GM12878 (cell line): ENCODE measurements around the gene POR. TPM values are rescaled to one million over a fixed set of nuclear protein-coding genes. Genes with fewer than 3 reads are reported as not detected.

Experiments
- ATAC-seq: fragments of 200-7000 bp; cut with Tn5 transposase; 3 replicates; pipeline ENCODE4 v1.9.1; 2020; ENCODE audit warnings: mild to moderate bottlenecking, moderate library complexity
- BruUV-seq: library from RNA; stranded (reverse); fragments of 400-500 nt; replicated peaks from 2 replicates; lab custom pipeline; 2021; lab: Mats Ljungman, UMichigan
- CTCF ChIA-PET: fragments of 300-600 bp; sonication (Branson Sonifier 250); formaldehyde crosslinking; extraction: SDS; loops from one replicate; lab custom pipeline; 2021; ENCODE audit warnings: inconsistent platforms; lab: Yijun Ruan, JAX
- POLR2A ChIA-PET: fragments of 350-600 bp; formaldehyde crosslinking; extraction: SDS; loops from one replicate; lab custom pipeline; 2021; ENCODE audit warnings: inconsistent platforms; lab: Charles Lee
- RAD21 ChIA-PET: fragments of 300-600 bp; sonication (Branson Sonifier 250); formaldehyde crosslinking; loops from one replicate; lab custom pipeline; 2023; ENCODE audit warnings: antibody characterized with exemption; ENCODE audit not compliant: unreplicated experiment; lab: Charles Lee
- SMC1A ChIA-PET: fragments of 300-600 bp; sonication (Branson Sonifier 250); formaldehyde crosslinking; loops from one replicate; lab custom pipeline; 2023; ENCODE audit not compliant: unreplicated experiment, uncharacterized antibody; lab: Charles Lee
- DNase-seq: peaks from one replicate; pipeline ENCODE4 v3.0.0-alpha.2; 2011; ENCODE audit warnings: low read depth, low spot score
- FAIRE-seq: peaks from 3 replicates; lab custom pipeline; 2011; peaks lifted over from hg19 to GRCh38; lab: Jason Lieb, UNC
- H2AFZ ChIP-seq: 2 replicates; pipeline ENCODE4 v1.6.0; 2011; ENCODE audit warnings: low read depth, low read length, control low read depth; ENCODE audit not compliant: control insufficient read depth
- H3K27ac ChIP-seq: 2 replicates; pipeline ENCODE4 v1.5.1; 2011; ENCODE audit warnings: control low read depth; ENCODE audit not compliant: control insufficient read depth, insufficient read depth
- H3K27me3 ChIP-seq, 2 experiments: replicated peaks in 1 of 2; 2 replicates each; pipeline versions ENCODE4 v1.6.0 to v1.6.1; 2011; ENCODE audit warnings: low read length in 1 of 2; ENCODE audit not compliant: control insufficient read depth in 2 of 2, insufficient read depth in 2 of 2
- H3K36me3 ChIP-seq, 2 experiments: 2 replicates each; pipeline ENCODE4 v1.5.1; 2011; ENCODE audit warnings: low read length in 1 of 2; ENCODE audit not compliant: control insufficient read depth in 2 of 2, insufficient read depth in 2 of 2
- H3K4me1 ChIP-seq: 2 replicates; pipeline ENCODE4 v1.6.1; 2011; ENCODE audit warnings: mild to moderate bottlenecking, low read length, moderate library complexity, mixed read lengths; ENCODE audit not compliant: control insufficient read depth, insufficient read depth
- H3K4me2 ChIP-seq: 2 replicates; pipeline ENCODE4 v1.6.0; 2011; ENCODE audit warnings: control low read depth; ENCODE audit not compliant: control insufficient read depth, insufficient read depth
- H3K4me3 ChIP-seq: fragments of 200-600 bp; sonication (generic); 2 replicates; pipeline ENCODE4 v1.5.1; 2016
- H3K79me2 ChIP-seq: 2 replicates; pipeline ENCODE4 v1.6.0; 2011; ENCODE audit warnings: low read length; ENCODE audit not compliant: control insufficient read depth, insufficient read depth
- H3K9ac ChIP-seq: 2 replicates; pipeline ENCODE4 v1.8.0; 2011; ENCODE audit warnings: low read length, control low read depth, mixed read lengths; ENCODE audit not compliant: control insufficient read depth, insufficient read depth
- H3K9me3 ChIP-seq: replicated peaks from 3 replicates; pipeline ENCODE4 v1.5.1; 2011; ENCODE audit warnings: mild to moderate bottlenecking, low read length; ENCODE audit not compliant: control insufficient read depth, insufficient read depth
- H4K20me1 ChIP-seq: 2 replicates; pipeline ENCODE4 v1.6.0; 2011; ENCODE audit not compliant: control insufficient read depth, insufficient read depth
- FOXM1 ChIP-seq: IDR thresholded peaks from 2 replicates; pipeline ENCODE4 v1.6.1; 2012; ENCODE audit warnings: low read depth, mild to moderate bottlenecking, inconsistent platforms, low read length, moderate library complexity
- NFIC ChIP-seq: IDR thresholded peaks from 2 replicates; pipeline ENCODE4 v1.6.1; 2012; ENCODE audit warnings: low read depth, mild to moderate bottlenecking, inconsistent platforms, low read length, moderate library complexity
- RAD51 ChIP-seq: fragments of 450-650 bp; IDR thresholded peaks from 2 replicates; pipeline ENCODE4 v1.6.1; 2016; ENCODE audit warnings: moderate library complexity, mild to moderate bottlenecking, inconsistent platforms
- RB1 ChIP-seq: fragments of 450-650 bp; formaldehyde crosslinking; IDR thresholded peaks from 2 replicates; pipeline ENCODE4 v1.6.1; 2017; ENCODE audit warnings: mild to moderate bottlenecking, borderline replicate concordance
- SP1 ChIP-seq: IDR thresholded peaks from one replicate; pipeline ENCODE4 v1.6.1; 2011; ENCODE audit warnings: low read depth, low read length
- WGBS: methylation state at CpG from one replicate; pipeline ENCODE4 v1.1.6; 2016; ENCODE audit warnings: low lambda C conversion rate; ENCODE audit not compliant: insufficient replicate concordance, insufficient coverage; ENCODE audit errors: missing lambda C conversion rate; 5-methylcytosine and 5-hydroxymethylcytosine counted together
- in situ Hi-C: fragments of 300-500 bp; cut with MboI; formaldehyde crosslinking; loops from 9 replicates; pipeline ENCODE4 v1.14.3; 2018; ENCODE audit warnings: mixed read lengths
- intact Hi-C: fragments of 100-400 bp; cut with micrococcal nuclease; formaldehyde crosslinking; loops from one replicate; pipeline ENCODE4 v1.14.2; 2022; ENCODE audit not compliant: unreplicated experiment
- polyA plus RNA-seq, 11 experiments: library from polyadenylated mRNA; depleted of rRNA in 4 of 11; unstranded in 6 of 11; stranded (reverse) in 5 of 11; fragments of >200 nt; fragmentation: Nextera tagmentation in 4 of 11; fragmentation: Illumina TruSeq in 1 of 11; extraction: Ambion mirVana in 4 of 11; extraction: Trizol in 1 of 11; gene quantifications; 1 replicate in 1 of 11; 2 replicates in 10 of 11; pipeline versions ENCODE4 v1.2.1 to v1.2.3, GENCODE V29; 2011 to 2016; ENCODE audit warnings: inconsistent platforms in 2 of 11, missing spikeins in 2 of 11, low read depth in 1 of 11
- total RNA-seq, 4 experiments: library from RNA; depleted of rRNA in 3 of 4; stranded (reverse); fragments of >200 nt in 3 of 4; fragmentation: Illumina TruSeq in 1 of 4; extraction: Trizol in 1 of 4; gene quantifications; 2 replicates each; pipeline versions ENCODE4 v1.2.1 to v1.2.3, GENCODE V29; 2013 to 2021

The POR gene
- total and polyA plus RNA-seq, 10 of the 15 experiments (the other 5 are each of a cell fraction or from before 2014, with no cell fraction given) = 2.2 to 75.8 (median 35.9) TPM

GRCh38 chr7:75876126-75876881 is 38.7 kb upstream of the POR start:
- TF ChIP-seq RB1 = no peak
- TF ChIP-seq NFIC = no peak
- TF ChIP-seq RAD51 = no peak
- TF ChIP-seq FOXM1 = no peak
- TF ChIP-seq SP1 = no peak
- TF ChIP-seq, all 136 proteins: peak for 0
- Histone ChIP-seq H3K79me2 (peaks cover 13% of the 10 kb centered on the region), H3K9me3 (no peaks in the 10 kb centered on the region), H3K4me1 (peaks cover 4% of the 10 kb centered on the region; the same call in 1 of the 2 replicates), H4K20me1 (no peaks in the 10 kb centered on the region), H3K4me3 (no peak overlapping the region), H3K27me3 (no peaks in the 10 kb centered on the region), H3K36me3 (peaks cover 0 to under 1% of the 10 kb centered on the region in 2 experiments; a peak in 1 of 4 replicates), H3K4me2 (no peak overlapping the region), H3K27ac (no peak overlapping the region), H2AFZ (no peak overlapping the region), H3K9ac (no peak overlapping the region)
- intact Hi-C loops (no loop called here), in situ Hi-C loops (no loop called here)
- ChIA-PET POLR2A (interaction anchor here (0.7 to 3.5 kb wide), 2 partner anchors 40 to 492 kb away, joined by 5 to 27 read pairs; partner anchors contain the start of gene POR), RAD21 (interaction anchor here (1.3 kb wide), 2 partner anchors 12 to 38 kb away, joined by 3 to 5 read pairs; partner anchors contain the start of gene POR), CTCF (interaction anchor here (2.3 to 2.6 kb wide), 3 partner anchors 11 to 144 kb away, joined by 11 to 13 read pairs (median 11); no protein-coding TSS in a partner anchor), SMC1A (no interaction called here)
- no peak for DNase-seq
- 64% methylated on average over 11 of the region's 11 CpGs for WGBS
- no peak for ATAC-seq
- FAIRE-seq = no peak
- BruUV-seq = no TSS peak
